Right ventricle myocardium superior (tissue), 1 donor: ENCODE results near the gene PLXDC1. TPM values are rescaled to one million over a fixed set of nuclear protein-coding genes. Genes with fewer than 3 reads are reported as not detected.

Source experiments
- ATAC-seq: fragments of 200-7000 bp; cut with Tn5 transposase; one replicate; pipeline ENCODE4 v1.9.1; 2020; ENCODE audit warnings: mild to moderate bottlenecking; ENCODE audit not compliant: poor library complexity
- DNase-seq: peaks from one replicate; pipeline ENCODE4 v3.0.0-alpha.2; 2020
- intact Hi-C: fragments of 100-400 bp; cut with DNase I; formaldehyde crosslinking; loops from one replicate; pipeline ENCODE4 v1.11.2; 2022
- total RNA-seq: library from RNA; stranded (reverse); fragmentation: NEBNext Ultra II Directional; extraction: Animal tissue kit (Norgen Biotek cat#: 25700); gene quantifications from one replicate; pipeline ENCODE4 v1.2.1, GENCODE V29; 2021
- donor health status: DM: no; HTN: yes; CAD: no; lungs with severe emphysema.

The PLXDC1 gene
- total RNA-seq, 1 donor from 2014 or later: 14.1 TPM

DNA sequence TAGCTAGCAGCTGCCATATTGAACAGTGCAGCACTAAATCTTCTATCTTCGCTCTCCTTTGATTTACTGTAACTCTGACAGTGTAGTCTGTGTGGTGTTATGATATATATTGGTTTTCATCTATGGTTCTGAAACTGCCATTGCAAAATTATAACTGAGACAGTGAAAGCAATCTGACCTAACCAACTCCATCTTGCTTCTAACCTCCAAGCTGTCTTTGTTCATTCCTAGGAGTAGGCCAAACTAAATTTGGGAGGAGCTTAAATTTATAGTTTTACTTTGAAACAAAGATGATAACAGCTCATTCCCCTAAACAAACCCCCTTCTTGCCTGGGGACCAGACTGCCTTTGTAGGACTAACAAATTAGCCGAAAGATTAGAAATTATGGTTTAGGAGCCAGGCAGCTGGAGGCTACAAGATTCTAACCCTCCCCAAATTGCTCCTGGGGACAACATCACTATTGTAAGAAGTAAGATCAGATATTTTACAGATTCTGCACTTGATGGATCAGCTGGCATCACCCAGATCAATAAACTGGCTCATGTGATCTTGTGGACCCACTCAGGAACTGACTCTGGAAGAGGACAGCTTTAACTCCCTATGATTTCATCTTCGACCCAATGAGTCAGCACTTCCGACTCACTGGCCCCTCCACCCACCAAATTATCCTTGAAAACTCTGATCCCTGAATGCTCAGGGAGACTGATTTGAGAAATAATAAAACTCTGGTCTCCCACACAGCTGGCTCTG lies 137.2 kb downstream of the PLXDC1 start:
- intact Hi-C loops: no loop called here
- no peak for DNase-seq
- no peak for ATAC-seq

Other genes starting within 250 kb of the PLXDC1 start
- not detected for gene FBXO47, start 184.2 kb downstream of the PLXDC1 start, total RNA-seq
- not detected for gene ARL5C, start 14.5 kb upstream of the PLXDC1 start, total RNA-seq
- 4.6 TPM for gene CACNB1, start 46.0 kb upstream of the PLXDC1 start, total RNA-seq
- gene RPL19, start 48.6 kb upstream of the PLXDC1 start, total RNA-seq: 934 TPM
- gene STAC2, start 74.3 kb upstream of the PLXDC1 start, total RNA-seq: 1.4 TPM
- 12.1 TPM for gene FBXL20, start 250.0 kb upstream of the PLXDC1 start, total RNA-seq